HG03025 (cell line): Measurements from ENCODE around the gene NAV1.

Experiments
- ATAC-seq: cut with Tn5 transposase; IDR thresholded peaks from one replicate; pipeline ENCODE4 v1.9.1; 2021; ENCODE audit warnings: mild to moderate bottlenecking, moderate library complexity; ENCODE audit not compliant: unreplicated experiment, low FRiP score

NAV1 gene

GRCh38 chr1:201582705-201583442, 43.9 kb downstream of the NAV1 start:
- ATAC-seq = no peak

GRCh38 chr1:201583663-201584062, 44.7 kb downstream of the NAV1 start:
- ATAC-seq = no peak

- ATAC-seq = no peak
Measured at GRCh38 chr1:201584471-201585092, 45.7 kb downstream of the NAV1 start.

DNA sequence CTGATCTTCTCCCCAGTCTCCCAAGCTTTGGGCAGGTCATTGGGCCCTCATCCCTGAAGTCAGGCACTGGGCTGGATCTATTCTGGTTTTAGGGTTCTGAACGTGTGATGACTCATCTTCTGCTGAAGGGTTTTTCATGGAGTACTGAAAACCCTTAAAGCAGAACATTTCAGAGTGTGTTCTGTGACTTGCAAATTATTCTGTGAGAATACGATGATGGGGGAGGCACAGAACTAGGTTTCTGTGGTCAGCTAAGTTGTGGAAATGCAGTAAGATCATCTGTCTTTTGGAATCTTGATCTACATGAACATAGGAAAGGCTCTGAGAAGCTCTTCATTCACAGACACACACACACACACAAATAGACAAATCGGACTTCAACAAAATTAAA, 46.2 kb downstream of the NAV1 start:
- no peak for ATAC-seq

DNA sequence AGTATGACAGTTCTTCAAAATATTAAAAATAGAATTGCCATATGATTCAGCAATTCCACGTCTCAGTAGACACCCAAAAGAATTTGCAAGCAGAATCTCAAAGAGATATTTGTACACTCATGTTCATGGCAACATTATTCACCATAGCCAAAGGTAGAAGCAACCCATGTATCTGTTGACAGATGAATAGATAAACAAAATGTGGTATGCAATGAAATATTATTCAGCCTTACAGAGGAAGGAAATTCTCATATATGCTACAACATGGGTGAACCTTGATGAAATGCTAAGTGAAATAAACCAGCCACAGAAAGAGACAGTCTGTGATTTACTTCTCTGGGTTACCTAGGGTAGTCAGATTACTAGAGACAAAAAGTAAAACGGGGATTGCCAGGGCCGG, 47.0 kb downstream of the NAV1 start:
- ATAC-seq = no peak

DNA sequence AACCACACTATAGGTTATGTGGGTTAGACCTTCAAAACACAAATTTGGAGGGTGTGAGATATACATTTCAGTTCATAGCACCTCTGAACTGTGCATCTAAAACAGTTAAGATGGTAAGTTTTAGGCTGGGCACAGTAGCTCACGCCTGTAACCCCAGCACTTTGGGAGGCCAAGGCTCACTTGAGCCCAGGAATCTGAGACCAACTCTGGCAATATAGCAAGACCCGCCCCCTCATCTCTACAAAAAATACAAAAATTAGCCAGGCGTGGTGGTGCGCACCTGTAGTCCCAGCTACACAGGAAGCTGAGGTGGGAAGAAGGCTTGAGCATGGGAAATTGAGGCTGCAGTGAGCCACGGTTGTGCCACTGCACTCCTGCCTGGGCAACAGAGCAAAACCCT, 47.9 kb downstream of the NAV1 start:
- no peak for ATAC-seq

DNA sequence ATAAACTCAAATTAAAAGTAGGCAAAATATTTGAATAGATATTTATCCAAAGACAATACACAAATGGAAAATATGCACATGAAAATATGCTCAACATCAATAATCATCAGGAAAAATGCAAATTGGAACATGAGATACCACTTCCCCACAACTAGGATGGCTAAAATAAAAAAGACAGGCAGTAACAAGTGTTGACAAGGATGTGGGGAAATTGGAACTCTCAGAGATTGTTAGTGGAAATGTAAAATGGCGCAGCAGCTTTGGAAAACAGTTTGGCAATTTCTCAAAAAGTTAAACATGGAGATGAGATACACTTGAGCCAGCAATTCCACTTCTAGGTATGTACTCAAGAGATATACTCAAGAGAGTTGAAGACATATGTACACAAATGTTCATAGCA, 48.8 kb downstream of the NAV1 start:
- no peak for ATAC-seq
